K562 (cell line): ENCODE measurements around the gene LRRC27. TPM values are rescaled to one million over a fixed set of nuclear protein-coding genes. Genes with fewer than 3 reads are reported as not detected.

Source experiments
- ATAC-seq: fragments of 200-7000 bp; cut with Tn5 transposase; 3 replicates; pipeline ENCODE4 v1.9.1; 2020; ENCODE audit warnings: moderate library complexity
- BruUV-seq: library from RNA; stranded (reverse); fragments of 400-500 nt; replicated peaks from 2 replicates; lab custom pipeline; 2021; lab: Mats Ljungman, UMichigan
- CTCF ChIA-PET: fragments of 300-600 bp; formaldehyde crosslinking; extraction: SDS; loops from one replicate; lab custom pipeline; 2021; ENCODE audit warnings: low intra/inter-chr PET ratio; lab: Yijun Ruan, JAX
- POLR2A ChIA-PET: fragments of 300-600, 350-650 bp; sonication (Branson Sonifier 250); formaldehyde crosslinking; extraction: SDS; loops from one replicate; lab custom pipeline; 2021; ENCODE audit warnings: antibody characterized with exemption, inconsistent platforms; lab: Yijun Ruan, JAX
- DNase-seq, 4 experiments: peaks; one replicate each; pipeline versions ENCODE4 v3.0.0 to v3.0.0-alpha.2; 2011 to 2018; ENCODE audit warnings: low spot score in 3 of 4, mixed read lengths in 3 of 4; ENCODE audit errors: extremely low read depth in 1 of 4
- FAIRE-seq: peaks from 2 replicates; lab custom pipeline; 2011; peaks lifted over from hg19 to GRCh38; lab: Jason Lieb, UNC
- H2AFZ ChIP-seq: 2 replicates; pipeline ENCODE4 v1.6.0; 2011; ENCODE audit warnings: low read depth, low read length, control low read depth, inconsistent platforms
- H3K27ac ChIP-seq: fragments of 200-600 bp; 3 replicates; pipeline ENCODE4 v1.8.0; 2011; ENCODE audit warnings: low read depth, mild to moderate bottlenecking, control low read depth, inconsistent platforms, low read length, moderate library complexity, mixed read lengths; ENCODE audit errors: extremely low read depth
- H3K27me3 ChIP-seq, 2 experiments: fragments of 300-600 bp in 1 of 2; 2 replicates in 1 of 2; 3 replicates in 1 of 2; pipeline versions ENCODE4 v1.6.0 to v1.8.0; 2011; ENCODE audit warnings: inconsistent platforms in 2 of 2, low read length in 2 of 2, mild to moderate bottlenecking in 1 of 2, mixed read lengths in 1 of 2, moderate library complexity in 1 of 2; ENCODE audit not compliant: control insufficient read depth in 2 of 2, insufficient read depth in 2 of 2
- H3K36me3 ChIP-seq: fragments of 300-600 bp; 3 replicates; pipeline ENCODE4 v1.8.0; 2011; ENCODE audit warnings: mild to moderate bottlenecking, low read length, inconsistent platforms; ENCODE audit not compliant: control insufficient read depth, insufficient read depth
- H3K4me1 ChIP-seq, 2 experiments: fragments of 200-600 bp in 1 of 2; replicated peaks in 1 of 2; 2 replicates in 1 of 2; 3 replicates in 1 of 2; pipeline versions ENCODE4 v1.5.1 to v1.8.0; 2011; ENCODE audit warnings: inconsistent platforms in 2 of 2, low read length in 2 of 2, mild to moderate bottlenecking in 1 of 2, mixed read lengths in 1 of 2, moderate library complexity in 1 of 2; ENCODE audit not compliant: control insufficient read depth in 2 of 2, insufficient read depth in 2 of 2
- H3K4me2 ChIP-seq: 2 replicates; pipeline ENCODE4 v1.6.1; 2011; ENCODE audit warnings: low read length, control low read depth, inconsistent platforms, mixed read lengths; ENCODE audit not compliant: insufficient read depth
- H3K4me3 ChIP-seq: fragments of 200-600 bp; sonication (generic), shearing (Covaris generic); 2 replicates; pipeline ENCODE4 v1.5.1; 2016; ENCODE audit warnings: control low read depth, inconsistent platforms
- H3K79me2 ChIP-seq: fragments of 200-600 bp; 3 replicates; pipeline ENCODE4 v1.8.0; 2011; ENCODE audit warnings: low read length, inconsistent platforms; ENCODE audit not compliant: control insufficient read depth, insufficient read depth
- H3K9ac ChIP-seq, 2 experiments: 2 replicates each; pipeline versions ENCODE4 v1.6.0 to v1.6.1; 2011; ENCODE audit warnings: low read depth in 2 of 2, low read length in 2 of 2, control low read depth in 1 of 2, inconsistent platforms in 1 of 2, mild to moderate bottlenecking in 1 of 2, mixed read lengths in 1 of 2; ENCODE audit not compliant: insufficient read depth in 1 of 2
- H3K9me1 ChIP-seq: one replicate; pipeline ENCODE4 v1.6.0; 2011; ENCODE audit warnings: inconsistent platforms, mild to moderate bottlenecking, low read length, moderate library complexity; ENCODE audit not compliant: control insufficient read depth, insufficient read depth
- H3K9me3 ChIP-seq: replicated peaks from 2 replicates; pipeline ENCODE4 v1.5.1; 2011; ENCODE audit warnings: low read depth, low read length, inconsistent platforms; ENCODE audit not compliant: control insufficient read depth, insufficient read depth
- H4K20me1 ChIP-seq: replicated peaks from 2 replicates; pipeline ENCODE4 v1.6.1; 2011; ENCODE audit warnings: low read length, inconsistent platforms, mixed read lengths; ENCODE audit not compliant: control insufficient read depth, insufficient read depth
- BMI1 ChIP-seq: fragments of 150-350 bp; IDR thresholded peaks from 2 replicates; pipeline ENCODE4 v1.6.1; 2014; ENCODE audit warnings: low read length
- BRCA1 ChIP-seq, 2 experiments: fragments of 450-650 bp in 1 of 2; sonication (generic) in 1 of 2; formaldehyde crosslinking in 1 of 2; IDR thresholded peaks; 2 replicates each; pipeline versions ENCODE4 v1.5.0 to v1.6.1; 2017 to 2020; ENCODE audit warnings: mild to moderate bottlenecking in 1 of 2, missing genetic modification reagents in 1 of 2
- E4F1 ChIP-seq: fragments of 250-450 bp; sonication (Bioruptor Pico); IDR thresholded peaks from 2 replicates; pipeline ENCODE4 v1.5.0; 2021; ENCODE audit warnings: mild to moderate bottlenecking, borderline replicate concordance
- EGR1 ChIP-seq: fragments of 450-650 bp; conservative IDR thresholded peaks from 2 replicates; pipeline ENCODE4 v1.6.1; 2017; ENCODE audit warnings: mild to moderate bottlenecking
- ILK ChIP-seq: fragments of 450-650 bp; IDR thresholded peaks from 2 replicates; pipeline ENCODE4 v1.6.1; 2016; ENCODE audit warnings: missing genetic modification characterization, low read depth, mild to moderate bottlenecking, missing compliant biosample characterization, moderate library complexity, borderline replicate concordance
- MEF2A ChIP-seq: IDR thresholded peaks from 2 replicates; pipeline ENCODE4 v1.6.1; 2011; ENCODE audit warnings: low read depth, mild to moderate bottlenecking, low read length, moderate library complexity; ENCODE audit not compliant: control insufficient read depth
- NCOA2 ChIP-seq, 2 experiments: fragments of 450-650 bp; IDR thresholded peaks; 2 replicates each; pipeline ENCODE4 v1.6.1; 2018; ENCODE audit warnings: mild to moderate bottlenecking in 2 of 2, moderate library complexity in 1 of 2; ENCODE audit not compliant: partially characterized antibody in 2 of 2
- NR1H2 ChIP-seq: sonication (generic); formaldehyde crosslinking; IDR thresholded peaks from 2 replicates; pipeline ENCODE4 v1.4.0; 2020; ENCODE audit warnings: mild to moderate bottlenecking, missing genetic modification reagents
- RB1 ChIP-seq: fragments of 450-650 bp; IDR thresholded peaks from 2 replicates; pipeline ENCODE4 v1.6.1; 2017; ENCODE audit warnings: low read depth, mild to moderate bottlenecking
- SRSF1 ChIP-seq: fragments of 200-400 bp; formaldehyde crosslinking; IDR thresholded peaks from 2 replicates; pipeline ENCODE4 v1.6.1; 2017; ENCODE audit warnings: mild to moderate bottlenecking, low read depth, low read length, moderate library complexity
- TCF7L2 ChIP-seq: fragments of 150-350 bp; IDR thresholded peaks from 2 replicates; pipeline ENCODE4 v1.6.1; 2016; ENCODE audit warnings: low read depth, mild to moderate bottlenecking, low read length, moderate library complexity
- ZFX ChIP-seq: sonication (generic); formaldehyde crosslinking; IDR thresholded peaks from 2 replicates; pipeline ENCODE4 v1.8.0; 2022; ENCODE audit warnings: mild to moderate bottlenecking, missing genetic modification reagents, moderate library complexity
- ZNF24 ChIP-seq: fragments of 450-650 bp; IDR thresholded peaks from 2 replicates; pipeline ENCODE4 v1.6.1; 2016
- ZNF253 ChIP-seq: fragments of 250-450 bp; sonication (Bioruptor Pico); conservative IDR thresholded peaks from 2 replicates; pipeline ENCODE4 v1.6.1; 2021; ENCODE audit warnings: mild to moderate bottlenecking
- WGBS: fragments of 100-300 bp; shearing (Covaris generic); methylation state at CpG from one replicate; pipeline ENCODE4 v1.1.6; 2016; ENCODE audit warnings: low coverage, mixed read lengths; ENCODE audit not compliant: insufficient coverage; ENCODE audit errors: missing lambda C conversion rate; 5-methylcytosine and 5-hydroxymethylcytosine counted together
- in situ Hi-C: fragments of 300-500 bp; cut with MboI; formaldehyde crosslinking; loops from 4 replicates; pipeline ENCODE4 v1.15.0; 2018; ENCODE audit warnings: inconsistent platforms, mixed read lengths
- intact Hi-C: fragments of 100-400 bp; cut with micrococcal nuclease; formaldehyde crosslinking; loops from 2 replicates; pipeline ENCODE4 v1.14.2; 2022
- polyA plus RNA-seq, 8 experiments: library from polyadenylated mRNA; depleted of rRNA in 4 of 8; stranded (reverse) in 5 of 8; unstranded in 3 of 8; fragments of >200 nt; fragmentation: Nextera tagmentation in 2 of 8; fragmentation: Illumina TruSeq in 1 of 8; extraction: Ambion mirVana in 2 of 8; extraction: Trizol in 1 of 8; gene quantifications; 2 replicates each; pipeline versions ENCODE4 v1.2.1 to v1.2.3, GENCODE V29; 2011 to 2014; ENCODE audit warnings: inconsistent platforms in 1 of 8, missing spikeins in 1 of 8
- total RNA-seq, 7 experiments: library from RNA; depleted of rRNA in 6 of 7; stranded (reverse); fragments of >200 nt in 6 of 7; fragmentation: Illumina TruSeq in 2 of 7; extraction: Trizol in 2 of 7; gene quantifications; 2 replicates each; pipeline versions ENCODE4 v1.2.1 to v1.2.3, GENCODE V29; 2011 to 2021; ENCODE audit warnings: low replicate concordance in 1 of 7
- TF ChIP-seq, protein P1 (sequence below): fragments of 450-650 bp; formaldehyde crosslinking; IDR thresholded peaks from 2 replicates; pipeline ENCODE4 v1.4.0; 2022; ENCODE audit warnings: mild to moderate bottlenecking, moderate library complexity
- TF ChIP-seq, protein P2 (sequence below): fragments of 450-650 bp; formaldehyde crosslinking; IDR thresholded peaks from 2 replicates; pipeline ENCODE4 v1.4.0; 2020; ENCODE audit warnings: mild to moderate bottlenecking, moderate library complexity

The LRRC27 gene
- total and polyA plus RNA-seq, 9 of the 15 experiments (the other 6 are each of a cell fraction or from before 2014, with no cell fraction given), result 0.10 to 2.7 (median 1.4) TPM

GRCh38 chr10:132420981-132421846, 89.2 kb downstream of the LRRC27 start:
- DNase-seq, result peak; percentile 67 to 78 (median 74)
- TF ChIP-seq MEF2A, result peak; percentile 97
- no peak for TF ChIP-seq BRCA1 (IDR thresholded peaks at IDR 0.05)
- TF ChIP-seq BRCA1 (CRISPR knock-in tag; IDR thresholded peaks at IDR 0.05), result no peak
- TF ChIP-seq ILK (tag), result no peak
- TF ChIP-seq, protein P1, sequence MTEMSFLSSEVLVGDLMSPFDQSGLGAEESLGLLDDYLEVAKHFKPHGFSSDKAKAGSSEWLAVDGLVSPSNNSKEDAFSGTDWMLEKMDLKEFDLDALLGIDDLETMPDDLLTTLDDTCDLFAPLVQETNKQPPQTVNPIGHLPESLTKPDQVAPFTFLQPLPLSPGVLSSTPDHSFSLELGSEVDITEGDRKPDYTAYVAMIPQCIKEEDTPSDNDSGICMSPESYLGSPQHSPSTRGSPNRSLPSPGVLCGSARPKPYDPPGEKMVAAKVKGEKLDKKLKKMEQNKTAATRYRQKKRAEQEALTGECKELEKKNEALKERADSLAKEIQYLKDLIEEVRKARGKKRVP (CRISPR knock-in tag), result no peak
- TF ChIP-seq, protein P2, sequence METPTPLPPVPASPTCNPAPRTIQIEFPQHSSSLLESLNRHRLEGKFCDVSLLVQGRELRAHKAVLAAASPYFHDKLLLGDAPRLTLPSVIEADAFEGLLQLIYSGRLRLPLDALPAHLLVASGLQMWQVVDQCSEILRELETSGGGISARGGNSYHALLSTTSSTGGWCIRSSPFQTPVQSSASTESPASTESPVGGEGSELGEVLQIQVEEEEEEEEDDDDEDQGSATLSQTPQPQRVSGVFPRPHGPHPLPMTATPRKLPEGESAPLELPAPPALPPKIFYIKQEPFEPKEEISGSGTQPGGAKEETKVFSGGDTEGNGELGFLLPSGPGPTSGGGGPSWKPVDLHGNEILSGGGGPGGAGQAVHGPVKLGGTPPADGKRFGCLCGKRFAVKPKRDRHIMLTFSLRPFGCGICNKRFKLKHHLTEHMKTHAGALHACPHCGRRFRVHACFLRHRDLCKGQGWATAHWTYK, result no peak
- TF ChIP-seq E4F1 (CRISPR knock-in tag), result no peak
- TF ChIP-seq NCOA2 (IDR thresholded peaks at IDR 0.05; ENCODE audit: partially characterized antibody in 2 of 2), result no peak
- TF ChIP-seq ZNF253 (CRISPR knock-in tag), result no peak
- no peak for TF ChIP-seq TCF7L2
- TF ChIP-seq BMI1, result no peak
- TF ChIP-seq NR1H2, result no peak
- peak; percentile 69 for TF ChIP-seq EGR1
- no peak for TF ChIP-seq ZNF24
- peak; percentile 84 for TF ChIP-seq ZFX
- no peak for TF ChIP-seq RB1
- no peak for TF ChIP-seq SRSF1

More at GRCh38 chr10:132420981-132421846, 89.2 kb downstream of the LRRC27 start:
- CTCF ChIA-PET, result no interaction called here
- Histone ChIP-seq H3K9ac (peak overlapping the region; percentile 70 to 88; a peak in 3 of 4 replicates), H3K9me1 (no peaks in the 10 kb centered on the region), H3K4me2 (peak overlapping the region; percentile 43), H3K79me2 (no peaks in the 10 kb centered on the region; the same call in 2 of the 3 replicates), H3K27ac (peak overlapping the region; percentile 82), H3K27me3 (no peaks in the 10 kb centered on the region), H3K4me3 (no peak overlapping the region), H3K36me3 (no peaks in the 10 kb centered on the region), H4K20me1 (no peaks in the 10 kb centered on the region), H2AFZ (peak overlapping the region; percentile 81), H3K9me3 (no peaks in the 10 kb centered on the region), H3K4me1 (peaks cover 18 to 69% of the 10 kb centered on the region in 2 experiments)
- intact Hi-C loops (no loop called here), in situ Hi-C loops (no loop called here)
- BruUV-seq, result no TSS peak
- peak; percentile 89 for ATAC-seq
- peak; percentile 71 for FAIRE-seq
- 9% methylated on average over 12 of the region's 33 CpGs for WGBS
- POLR2A ChIA-PET, result interaction anchor here (0.6 to 1.6 kb wide), 5 partner anchors 9 to 26 kb away, joined by 3 read pairs; no protein-coding TSS in a partner anchor
